IPS-18a (cell line): ENCODE data around the gene RASD1.

Experiments used
- H3K27ac ChIP-seq: one replicate; pipeline ENCODE4 v1.5.1; 2013; ENCODE audit warnings: low read length
- H3K27me3 ChIP-seq: one replicate; pipeline ENCODE4 v1.6.1; 2013; ENCODE audit warnings: mild to moderate bottlenecking, low read length; ENCODE audit not compliant: control insufficient read depth, insufficient read depth
- H3K36me3 ChIP-seq: one replicate; pipeline ENCODE4 v1.6.1; 2013; ENCODE audit warnings: low read depth, low read length; ENCODE audit not compliant: control insufficient read depth
- H3K4me1 ChIP-seq: one replicate; pipeline ENCODE4 v1.6.1; 2013; ENCODE audit warnings: low read depth, low read length; ENCODE audit not compliant: control insufficient read depth
- H3K4me3 ChIP-seq: one replicate; pipeline ENCODE4 v1.5.1; 2013; ENCODE audit warnings: low read length
- H3K9ac ChIP-seq: one replicate; pipeline ENCODE4 v1.6.1; 2013; ENCODE audit warnings: mild to moderate bottlenecking, low read length, moderate library complexity
- H3K9me3 ChIP-seq: one replicate; pipeline ENCODE4 v1.6.1; 2013; ENCODE audit warnings: low read depth, low read length; ENCODE audit not compliant: control insufficient read depth

RASD1 gene

DNA sequence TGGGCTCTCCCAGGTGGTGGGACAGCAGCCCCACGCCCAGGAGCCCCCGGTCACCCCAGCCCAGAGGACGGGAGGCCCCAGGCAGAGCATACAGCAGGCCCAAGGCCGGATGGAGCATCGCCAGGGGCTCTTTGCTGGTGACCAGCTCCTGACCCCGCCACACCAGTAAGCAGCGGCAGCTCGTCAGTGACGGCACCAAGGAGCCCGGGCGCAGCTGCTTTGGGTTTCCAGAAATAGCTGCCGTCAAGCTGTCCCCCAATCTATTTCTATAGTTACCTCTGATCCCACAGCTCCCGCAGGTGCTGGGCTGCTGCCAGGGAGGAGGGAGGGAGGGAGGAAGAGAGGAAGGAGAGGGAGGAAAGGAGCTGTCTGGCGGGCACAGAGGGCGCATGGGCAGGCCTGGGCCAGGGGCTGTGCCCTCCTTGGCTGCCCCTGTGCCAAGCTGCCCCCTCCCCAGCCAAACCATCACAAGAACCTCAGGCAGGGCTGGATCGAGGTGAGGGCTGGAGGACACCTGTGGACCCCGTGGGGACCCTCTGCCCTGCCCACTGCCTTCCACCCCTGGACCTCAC lies 10.8 kb upstream of the RASD1 start:
- H3K27me3 ChIP-seq, result no peaks in the 10 kb centered on the region
- H3K4me3 ChIP-seq, result no peak overlapping the region
- no peaks in the 10 kb centered on the region for H3K36me3 ChIP-seq
- no peak overlapping the region for H3K9ac ChIP-seq
- no peak overlapping the region for H3K27ac ChIP-seq
- H3K4me1 ChIP-seq, result no peaks in the 10 kb centered on the region
- no peaks in the 10 kb centered on the region for H3K9me3 ChIP-seq

DNA sequence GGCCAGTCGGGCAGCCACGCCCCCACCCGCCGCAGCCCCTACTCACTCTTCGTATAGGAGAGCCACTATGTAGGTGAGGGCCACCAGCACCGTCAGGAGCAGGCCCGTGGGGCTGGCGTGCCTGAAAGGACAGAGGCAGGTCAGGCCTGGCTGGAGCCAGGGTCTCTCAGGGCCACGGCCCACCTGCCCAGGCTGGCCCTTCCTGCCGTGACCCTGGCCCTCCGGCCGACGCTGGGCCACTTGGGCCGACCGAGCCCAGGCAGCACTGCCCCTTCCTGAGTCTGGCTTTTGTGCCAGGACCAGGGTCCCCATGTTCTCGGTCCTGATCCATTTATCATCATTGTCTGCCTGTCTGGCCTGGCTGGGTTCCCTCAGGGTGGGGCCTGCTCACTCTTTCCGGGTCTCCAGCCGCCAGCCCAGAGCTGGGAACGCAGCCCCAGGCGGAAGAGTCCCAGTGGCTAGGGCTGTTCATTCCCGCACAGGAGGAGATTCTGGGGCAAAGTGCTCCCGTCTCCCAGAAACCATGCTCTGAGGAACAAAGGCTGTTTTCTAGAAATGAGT lies 10.1 kb upstream of the RASD1 start:
- Histone ChIP-seq H3K4me3 (no peak overlapping the region), H3K9me3 (no peaks in the 10 kb centered on the region), H3K4me1 (no peaks in the 10 kb centered on the region), H3K36me3 (no peaks in the 10 kb centered on the region), H3K27ac (no peak overlapping the region), H3K27me3 (no peaks in the 10 kb centered on the region), H3K9ac (no peak overlapping the region)

DNA sequence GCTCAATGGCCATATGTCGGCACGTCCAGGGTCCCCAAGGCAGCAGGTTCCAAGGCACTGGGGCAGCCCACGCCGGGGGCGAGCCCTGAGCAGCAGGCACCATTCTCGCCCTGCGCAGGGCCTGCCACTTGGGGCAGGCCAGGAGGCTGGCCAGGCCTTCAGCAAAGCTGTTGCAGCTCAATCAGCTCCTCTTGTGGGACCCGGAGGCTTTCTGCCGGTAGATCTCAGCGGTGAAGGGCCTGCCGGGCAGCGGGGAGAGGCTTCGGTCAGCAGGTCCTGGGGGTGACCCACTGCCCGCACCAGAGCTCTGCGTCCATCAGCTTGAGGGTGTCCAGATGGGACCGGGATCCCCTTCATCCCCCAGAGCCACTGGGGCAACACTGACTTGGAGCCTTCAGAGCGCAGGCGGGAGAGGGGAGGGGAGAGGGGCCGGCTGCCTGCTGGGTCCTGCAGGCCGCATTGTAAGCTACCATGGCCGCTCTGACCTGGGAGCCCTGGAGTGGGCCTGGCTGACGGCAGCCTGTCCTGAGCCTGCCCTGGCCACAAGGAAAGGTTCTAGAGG lies 9.5 kb upstream of the RASD1 start:
- H3K9me3 ChIP-seq, result no peaks in the 10 kb centered on the region
- H3K36me3 ChIP-seq, result no peaks in the 10 kb centered on the region
- no peaks in the 10 kb centered on the region for H3K27me3 ChIP-seq
- no peak overlapping the region for H3K9ac ChIP-seq
- no peaks in the 10 kb centered on the region for H3K4me1 ChIP-seq
- H3K4me3 ChIP-seq, result no peak overlapping the region
- no peak overlapping the region for H3K27ac ChIP-seq

DNA sequence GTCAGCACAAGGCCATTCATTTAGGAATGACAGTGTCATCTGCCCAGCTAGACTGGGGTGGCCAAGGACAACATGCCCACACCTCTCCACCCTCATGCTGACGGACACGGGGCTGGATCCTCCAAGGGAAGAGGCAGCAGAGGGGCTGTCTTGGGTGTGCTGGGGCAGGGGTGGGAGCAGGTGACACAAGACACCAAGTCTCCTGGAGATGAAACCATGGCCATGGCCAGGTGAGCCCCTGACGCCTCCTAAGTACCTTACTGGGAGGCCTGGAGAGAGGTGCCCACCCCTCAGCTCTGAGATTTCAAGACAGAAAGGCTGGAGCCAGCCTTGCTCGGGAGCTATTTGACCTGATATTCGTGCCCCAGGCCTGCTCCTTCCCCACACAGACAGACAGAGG lies 9.0 kb upstream of the RASD1 start:
- Histone ChIP-seq H3K27me3 (no peaks in the 10 kb centered on the region), H3K9me3 (no peaks in the 10 kb centered on the region), H3K4me1 (no peaks in the 10 kb centered on the region)

GRCh38 chr17:17504341-17505140 lies 8.3 kb upstream of the RASD1 start:
- H3K27me3 ChIP-seq, result no peaks in the 10 kb centered on the region
- H3K36me3 ChIP-seq, result no peaks in the 10 kb centered on the region
- H3K4me3 ChIP-seq, result no peak overlapping the region
- no peaks in the 10 kb centered on the region for H3K9me3 ChIP-seq
- H3K9ac ChIP-seq, result no peak overlapping the region
- H3K4me1 ChIP-seq, result no peaks in the 10 kb centered on the region
- no peak overlapping the region for H3K27ac ChIP-seq

More for the DNA sequence above, 9.0 kb upstream of the RASD1 start:
- no peak overlapping the region for H3K4me3 ChIP-seq
- no peak overlapping the region for H3K27ac ChIP-seq
- H3K9ac ChIP-seq, result no peak overlapping the region
- no peaks in the 10 kb centered on the region for H3K36me3 ChIP-seq

DNA sequence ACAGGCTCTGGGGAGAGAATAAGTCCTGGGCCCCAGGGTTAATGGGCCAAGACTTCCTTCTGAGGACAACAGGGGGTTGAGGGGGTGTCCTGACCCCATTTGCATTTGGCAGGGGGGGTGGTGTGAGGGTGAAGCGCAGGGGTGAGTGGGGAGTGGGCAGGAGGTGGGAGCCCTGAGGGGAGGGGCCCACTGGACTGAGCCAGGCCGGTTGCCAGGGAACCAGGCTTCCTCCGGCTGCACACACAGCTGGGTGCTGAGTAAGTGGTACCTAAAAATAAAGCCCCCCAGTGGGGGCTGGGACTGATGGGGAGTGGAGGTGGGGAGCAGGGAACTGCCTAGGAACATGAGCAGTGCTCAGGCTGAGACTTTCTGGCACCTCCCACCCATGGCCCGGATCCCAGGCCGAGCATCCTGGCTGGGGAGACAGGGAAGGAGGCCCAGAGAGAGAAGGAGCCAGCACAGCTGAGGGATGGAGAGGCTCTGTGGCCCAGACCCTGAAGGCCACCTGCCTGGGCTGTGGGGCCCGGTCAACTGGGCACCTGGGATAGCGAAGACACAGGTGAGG lies 7.5 kb upstream of the RASD1 start:
- no peaks in the 10 kb centered on the region for H3K36me3 ChIP-seq
- no peak overlapping the region for H3K4me3 ChIP-seq
- no peaks in the 10 kb centered on the region for H3K4me1 ChIP-seq
- no peak overlapping the region for H3K27ac ChIP-seq
- H3K27me3 ChIP-seq, result no peaks in the 10 kb centered on the region
- H3K9me3 ChIP-seq, result no peaks in the 10 kb centered on the region
- H3K9ac ChIP-seq, result no peak overlapping the region

- Histone ChIP-seq H3K9ac (no peak overlapping the region), H3K9me3 (no peaks in the 10 kb centered on the region), H3K27me3 (no peaks in the 10 kb centered on the region), H3K27ac (no peak overlapping the region), H3K4me3 (no peak overlapping the region), H3K36me3 (no peaks in the 10 kb centered on the region), H3K4me1 (no peaks in the 10 kb centered on the region)
Measured at GRCh38 chr17:17502741-17503565, 6.8 kb upstream of the RASD1 start.

DNA sequence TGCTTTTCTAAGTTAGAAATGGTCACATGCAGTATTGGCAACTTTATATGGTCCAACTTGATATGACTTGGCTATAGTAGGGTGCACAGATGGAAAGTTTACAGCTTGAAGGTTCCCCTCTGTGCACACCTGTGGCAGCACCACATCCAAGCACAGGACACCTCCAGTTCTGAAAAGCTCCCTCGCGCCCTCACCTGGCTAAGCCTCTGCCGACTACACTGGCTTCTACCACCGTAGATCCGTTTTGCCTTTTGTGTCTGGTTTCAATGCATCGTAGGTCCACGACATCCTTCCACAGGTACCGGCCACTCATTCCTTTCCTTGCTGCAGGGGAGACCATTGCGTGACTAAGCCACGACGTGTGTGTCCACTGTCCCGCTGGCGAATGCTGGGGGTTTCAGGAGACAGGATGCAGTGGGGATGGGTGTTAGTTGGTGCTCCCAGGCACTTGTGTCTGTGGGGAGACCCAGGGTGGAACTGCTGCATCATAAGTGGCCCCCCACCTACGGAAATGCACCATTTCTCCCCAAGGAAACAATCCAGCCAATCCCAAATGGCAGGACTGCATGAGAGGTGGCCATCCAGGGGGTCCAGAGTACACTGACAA lies 4.9 kb upstream of the RASD1 start:
- H3K4me1 ChIP-seq, result no peaks in the 10 kb centered on the region
- H3K9me3 ChIP-seq, result no peaks in the 10 kb centered on the region
- no peak overlapping the region for H3K27ac ChIP-seq
- no peak overlapping the region for H3K4me3 ChIP-seq
- no peaks in the 10 kb centered on the region for H3K36me3 ChIP-seq
- peaks cover under 1% of the 10 kb centered on the region for H3K27me3 ChIP-seq
- H3K9ac ChIP-seq, result no peak overlapping the region

- no peak overlapping the region for H3K4me3 ChIP-seq
- H3K9me3 ChIP-seq, result no peaks in the 10 kb centered on the region
- H3K4me1 ChIP-seq, result no peaks in the 10 kb centered on the region
- no peaks in the 10 kb centered on the region for H3K36me3 ChIP-seq
- no peak overlapping the region for H3K9ac ChIP-seq
- H3K27me3 ChIP-seq, result peaks cover 16% of the 10 kb centered on the region
- no peak overlapping the region for H3K27ac ChIP-seq
Measured at GRCh38 chr17:17499402-17500145, 3.4 kb upstream of the RASD1 start.

GRCh38 chr17:17498606-17499301 lies 2.6 kb upstream of the RASD1 start:
- Histone ChIP-seq H3K9me3 (no peaks in the 10 kb centered on the region), H3K4me1 (peaks cover 3% of the 10 kb centered on the region), H3K27me3 (peaks cover 24% of the 10 kb centered on the region), H3K36me3 (no peaks in the 10 kb centered on the region), H3K9ac (no peak overlapping the region), H3K27ac (no peak overlapping the region), H3K4me3 (no peak overlapping the region)
